GM19372 (cell line): ENCODE results near the gene PDIA4.
"Not testable (repeated sequence)": the region's sequence is repeated elsewhere in the genome, so short reads cannot be mapped to it uniquely, and the experiment has no call there.

Source experiments
- ATAC-seq: cut with Tn5 transposase; IDR thresholded peaks from one replicate; pipeline ENCODE4 v1.9.1; 2021; ENCODE audit warnings: mild to moderate bottlenecking, low read depth, moderate library complexity; ENCODE audit not compliant: unreplicated experiment

The PDIA4 gene

GRCh38 chr7:149004405-149005370 lies 23.6 kb downstream of the PDIA4 start:
- no peak for ATAC-seq

DNA sequence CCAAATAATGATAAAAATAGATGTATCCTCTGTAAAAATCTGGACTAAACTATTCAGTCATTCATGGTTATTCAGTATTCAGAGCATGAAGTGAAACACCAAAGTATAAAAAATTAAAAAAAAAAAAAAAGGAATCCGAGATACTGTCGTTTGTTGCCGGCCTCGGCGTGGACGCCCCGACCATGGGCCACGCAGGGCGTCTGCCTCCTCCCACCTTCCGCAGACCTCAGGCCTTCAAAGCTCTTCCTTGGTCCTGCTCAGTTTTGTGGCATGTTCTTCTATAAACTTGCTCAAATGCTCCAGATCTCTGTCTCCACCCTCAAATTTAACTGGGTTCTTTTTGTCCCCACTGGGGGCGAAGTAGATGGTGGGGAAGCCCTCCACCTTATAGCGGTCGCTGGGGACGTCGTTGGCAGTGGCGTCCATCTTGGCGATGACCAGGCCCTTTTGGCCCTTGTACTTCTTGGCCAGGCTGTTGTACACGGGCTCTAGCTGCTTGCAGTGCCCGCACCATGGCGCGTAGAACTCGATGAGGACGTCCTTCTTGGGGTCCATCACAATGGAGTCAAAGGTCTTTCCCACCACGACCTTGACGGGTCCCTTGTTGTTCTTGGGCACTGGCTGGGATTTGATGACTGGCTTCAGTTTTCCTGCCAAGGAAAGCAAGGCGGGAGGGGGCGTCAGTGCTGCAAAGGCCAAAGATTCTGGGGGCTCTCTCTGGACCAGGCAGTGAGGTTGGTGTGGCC lies 24.6 kb downstream of the PDIA4 start:
- ATAC-seq = no peak

GRCh38 chr7:149003018-149003417 lies 25.3 kb downstream of the PDIA4 start:
- ATAC-seq = no peak

- no peak for ATAC-seq
Measured at GRCh38 chr7:149002604-149003003, 25.7 kb downstream of the PDIA4 start.

DNA sequence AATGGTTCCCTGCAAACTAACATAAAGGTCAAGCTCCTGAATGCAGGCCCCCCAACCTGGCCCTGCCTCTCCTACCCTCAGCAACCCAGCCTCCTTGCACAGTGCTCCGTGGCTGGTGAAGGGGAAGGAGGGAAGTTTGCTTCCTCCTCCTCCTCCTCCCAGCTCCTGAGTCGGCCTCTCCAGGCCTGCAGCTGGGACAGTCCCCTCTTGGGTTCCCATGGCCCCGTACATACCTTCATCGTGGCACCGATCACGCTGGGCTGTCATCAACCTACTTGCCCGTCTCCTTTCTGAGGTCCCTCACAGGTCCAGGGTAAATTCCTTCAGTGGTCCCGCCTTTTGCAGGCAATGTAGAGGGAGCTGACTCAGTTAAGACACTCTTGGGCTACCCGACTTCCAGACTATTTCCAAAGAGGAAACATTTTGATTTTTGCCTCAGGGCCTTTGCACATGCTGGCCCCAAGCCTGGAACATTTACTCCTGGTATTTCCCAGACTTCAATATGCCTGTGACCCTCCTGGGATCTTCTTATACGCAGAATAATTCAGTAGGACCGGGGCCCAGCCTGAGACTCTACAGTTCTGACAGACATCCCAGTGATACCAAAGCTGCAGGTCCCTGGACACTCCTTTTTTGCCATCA lies 26.8 kb downstream of the PDIA4 start:
- no peak for ATAC-seq

DNA sequence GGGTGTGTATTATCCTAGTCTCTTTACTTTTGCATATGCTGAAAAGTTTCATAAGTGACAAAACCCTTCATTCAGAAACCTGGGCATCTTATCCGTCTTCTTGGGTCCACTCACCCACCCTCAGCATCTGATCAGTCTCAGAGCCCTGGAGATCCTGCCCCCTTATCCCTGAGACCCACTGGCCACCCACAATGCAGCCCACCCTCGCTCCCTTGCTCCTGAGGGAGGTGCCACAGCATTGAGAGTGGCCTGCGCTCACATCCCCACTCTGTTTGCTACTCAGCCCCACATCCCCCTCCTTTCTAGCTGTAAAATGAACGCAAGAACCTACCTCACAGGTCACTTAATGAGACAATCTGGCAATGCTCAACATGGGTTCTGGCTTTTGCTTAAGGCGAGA lies 27.3 kb downstream of the PDIA4 start:
- ATAC-seq = no peak

- ATAC-seq = no peak
Measured at GRCh38 chr7:148999192-148999591, 29.1 kb downstream of the PDIA4 start.

DNA sequence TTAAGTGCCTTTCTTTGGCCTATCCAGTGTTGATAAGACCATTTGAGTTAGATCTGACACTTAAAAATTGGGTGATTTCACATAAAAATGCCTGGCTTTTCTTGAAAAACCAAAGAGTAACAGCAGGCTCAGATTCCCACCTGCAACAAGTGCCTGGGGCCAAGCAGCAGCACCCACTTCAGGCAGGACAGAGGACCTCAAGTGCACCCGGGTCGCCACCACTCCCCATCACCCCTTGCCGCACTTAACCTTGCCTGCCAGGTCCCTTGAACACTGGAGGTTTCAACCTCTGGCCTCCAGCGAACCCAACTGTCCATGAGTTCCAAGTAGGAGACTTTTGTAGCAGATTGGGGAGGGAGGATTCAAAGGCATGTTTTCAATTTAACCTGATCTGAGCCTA lies 30.8 kb downstream of the PDIA4 start:
- ATAC-seq = no peak

GRCh38 chr7:148994576-148994975 lies 33.7 kb downstream of the PDIA4 start:
- no peak for ATAC-seq

DNA sequence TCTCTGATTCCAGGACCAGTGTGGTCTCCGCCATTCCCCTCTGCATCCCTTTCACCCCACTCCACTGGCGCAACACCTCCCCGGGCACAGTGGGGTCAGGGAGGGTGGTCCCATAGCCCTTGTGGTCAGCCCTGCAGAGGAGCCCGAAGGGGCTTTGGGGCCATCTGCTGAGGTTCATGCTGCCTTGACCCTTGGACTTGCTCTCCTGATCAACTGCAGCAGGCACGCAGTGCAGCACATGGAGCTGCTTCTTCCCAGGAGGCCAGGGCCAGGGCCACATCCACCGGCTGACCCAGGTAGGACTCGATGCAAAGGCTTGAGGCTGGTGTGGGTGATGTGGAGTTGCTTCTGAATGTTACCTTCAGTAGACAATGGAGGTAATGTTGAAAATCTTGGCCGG lies 35.1 kb downstream of the PDIA4 start:
- ATAC-seq = no peak

DNA sequence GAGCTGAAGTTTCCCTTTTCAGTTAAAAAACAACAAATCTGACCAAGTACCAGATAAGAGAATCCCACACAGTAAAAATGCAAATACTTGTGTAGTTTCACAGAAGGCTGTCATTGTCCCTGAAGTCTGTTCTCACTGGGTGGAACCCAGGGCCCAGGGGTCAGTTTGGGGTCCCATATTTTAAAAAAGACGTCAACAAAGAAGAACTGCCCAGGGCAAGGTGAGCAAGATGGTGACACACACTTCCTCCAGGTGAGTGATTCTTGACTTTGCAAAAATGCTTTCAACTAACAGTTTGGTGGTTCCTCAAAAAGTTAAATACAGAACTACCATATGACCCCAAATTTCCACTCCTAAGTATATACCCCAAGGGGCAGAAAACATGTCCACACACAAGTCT lies 36.8 kb downstream of the PDIA4 start:
- ATAC-seq = no peak

DNA sequence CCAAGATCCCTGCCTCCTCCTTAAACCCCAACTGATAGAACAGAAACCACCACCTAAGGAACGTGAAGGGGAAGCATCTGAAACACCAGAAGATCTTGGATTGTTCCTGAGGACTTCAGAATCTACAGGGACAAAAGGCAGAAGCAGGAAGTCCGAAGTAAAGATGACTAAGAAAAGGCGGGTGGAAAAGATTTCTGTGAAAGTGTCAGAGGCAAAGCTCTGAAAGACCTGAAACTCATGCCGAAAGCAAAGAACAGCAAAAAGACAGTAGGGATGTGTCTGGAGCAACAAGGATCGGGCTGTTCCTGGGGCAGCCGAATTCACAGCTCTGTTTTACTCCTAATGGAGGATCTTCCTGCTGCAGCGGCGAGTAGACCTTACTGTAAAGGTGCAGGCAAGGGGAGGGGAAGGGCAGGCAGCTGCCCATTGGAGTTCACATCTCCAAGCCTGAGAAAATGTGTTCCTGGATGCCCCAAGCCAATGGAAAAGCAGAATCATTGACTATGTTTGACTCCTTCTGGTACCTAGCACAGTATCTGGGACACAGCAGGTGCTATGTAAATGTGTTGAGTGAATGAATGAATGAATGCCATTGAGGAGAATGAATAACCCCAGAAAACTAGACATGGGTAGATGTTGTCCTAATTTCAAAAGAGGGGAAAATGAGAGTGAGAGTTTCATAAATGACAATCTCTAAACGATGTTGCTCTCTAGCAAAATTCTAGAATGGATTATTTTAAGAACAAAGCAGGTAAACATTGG lies 40.4 kb downstream of the PDIA4 start:
- no peak for ATAC-seq

DNA sequence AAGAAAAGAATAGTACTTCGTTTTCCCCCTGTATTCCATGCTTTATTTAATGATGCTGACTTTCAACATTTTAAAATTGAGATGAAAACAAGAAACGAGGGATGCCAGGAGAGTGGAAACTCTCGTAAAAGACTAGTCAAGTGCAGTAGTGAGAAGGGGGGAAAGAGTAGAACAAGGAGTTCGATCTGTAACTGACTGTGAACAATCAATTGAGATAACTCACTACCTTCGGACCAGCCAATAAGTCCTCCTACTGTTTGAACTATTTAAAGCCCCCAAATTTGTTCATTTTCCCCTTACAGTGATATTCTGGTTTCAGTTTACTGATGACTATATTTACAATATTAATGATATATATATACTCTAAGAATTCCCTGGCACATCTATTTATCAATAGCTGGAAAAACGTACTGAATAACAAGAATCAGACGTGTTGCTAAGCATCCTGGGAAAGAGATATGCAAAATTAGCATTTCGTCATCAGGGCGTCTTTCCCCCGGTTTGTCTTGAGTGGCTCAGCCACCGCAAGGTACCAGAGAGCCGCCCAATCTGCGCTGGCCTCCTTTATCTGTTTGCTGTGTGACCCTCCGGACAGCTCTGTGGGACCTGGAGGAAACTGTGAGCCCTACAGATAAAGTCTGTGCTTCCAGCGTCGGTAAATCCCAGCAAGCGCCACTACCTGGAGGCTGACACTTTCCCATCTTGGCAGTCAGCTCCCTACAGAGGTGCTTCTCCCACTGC lies 41.1 kb downstream of the PDIA4 start:
- ATAC-seq = peak; percentile 83

DNA sequence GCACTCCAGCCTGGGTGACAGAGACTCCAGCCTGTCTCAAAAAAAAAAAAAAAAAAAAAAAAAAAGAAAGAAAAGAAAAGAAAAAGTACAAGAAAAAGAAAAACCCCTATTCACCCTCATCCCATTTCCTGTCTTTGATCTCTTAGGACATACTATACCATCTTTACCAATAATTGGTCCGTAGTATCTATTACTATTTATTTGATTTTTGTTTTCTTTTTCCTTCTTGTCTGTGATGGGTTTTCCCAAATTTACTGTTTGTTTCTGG lies 41.6 kb downstream of the PDIA4 start:
- no peak for ATAC-seq

DNA sequence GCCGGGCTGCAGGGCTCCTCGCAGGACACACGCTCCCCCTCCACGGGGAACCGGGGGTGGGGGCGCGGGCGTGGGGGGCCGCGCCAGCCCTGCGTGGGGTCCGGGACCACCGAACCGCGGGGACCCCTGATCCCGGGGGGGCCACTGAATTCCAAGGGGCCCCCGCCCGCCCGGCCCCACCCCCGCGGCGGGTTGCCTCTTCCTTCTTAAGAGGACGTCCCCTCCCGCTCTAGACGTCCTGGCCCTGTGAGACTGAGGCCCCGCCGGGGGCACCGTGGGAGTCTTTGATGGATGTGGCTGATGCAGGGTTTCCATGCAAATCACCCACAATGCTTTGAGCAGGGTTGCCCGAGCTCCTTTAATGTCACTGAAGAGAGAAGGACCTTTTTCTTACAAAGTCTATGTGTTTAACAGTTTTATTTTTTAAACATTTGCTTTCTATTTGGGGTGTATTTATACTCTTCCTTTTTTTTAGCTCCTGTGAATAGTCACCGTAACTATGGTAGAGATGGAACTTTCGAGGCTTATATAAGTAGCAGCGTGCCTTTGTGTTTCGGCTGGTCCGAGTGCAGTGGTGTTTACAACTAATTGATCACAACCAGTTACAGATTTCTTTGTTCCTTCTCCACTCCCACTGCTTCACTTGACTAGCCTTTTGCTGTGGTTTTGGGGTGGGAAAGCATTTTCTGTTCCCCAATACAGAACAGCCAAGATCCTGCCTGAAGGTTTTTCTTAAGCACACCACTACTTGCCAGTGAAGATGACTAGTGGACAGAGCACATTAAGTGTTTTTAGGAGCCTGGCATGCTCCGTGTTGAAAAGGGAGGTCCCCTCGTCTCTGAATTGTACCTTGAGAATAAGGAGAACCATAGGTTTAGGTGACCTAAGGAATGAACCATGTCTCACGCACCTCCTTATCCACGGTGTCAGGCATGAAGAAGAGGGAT lies 44.8 kb downstream of the PDIA4 start:
- ATAC-seq = peak; percentile 60

GRCh38 chr7:148982654-148983199 lies 45.6 kb downstream of the PDIA4 start:
- ATAC-seq = no peak

GRCh38 chr7:148979827-148980226 lies 48.5 kb downstream of the PDIA4 start:
- ATAC-seq = no peak

DNA sequence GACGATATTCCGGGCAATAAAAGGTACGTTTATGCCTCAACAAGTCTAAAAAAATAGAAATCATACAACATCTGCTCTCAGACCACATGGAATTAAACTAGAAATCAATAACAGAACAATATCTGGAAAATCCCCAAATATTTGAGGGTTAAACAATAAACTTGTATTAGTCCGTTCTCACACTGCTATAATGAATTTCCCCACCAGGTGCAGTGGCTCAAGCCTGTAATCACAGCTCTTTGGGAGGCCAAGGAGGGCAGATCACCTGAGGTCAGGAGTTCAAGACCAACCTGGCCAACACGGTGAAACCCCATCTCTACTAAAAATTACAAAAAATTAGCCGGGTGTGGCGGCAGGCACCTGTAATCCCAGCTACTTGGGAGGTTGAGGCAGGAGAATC lies 49.2 kb downstream of the PDIA4 start:
- ATAC-seq = not testable (repeated sequence)

GRCh38 chr7:148978091-148978490 lies 50.2 kb downstream of the PDIA4 start:
- no peak for ATAC-seq
